Measurements from ENCODE around the gene TGFBR3. TPM values are rescaled to one million over a fixed set of nuclear protein-coding genes. Genes with fewer than 3 reads are reported as not detected.
"Not testable (repeated sequence)": the region's sequence is repeated elsewhere in the genome, so short reads cannot be mapped to it uniquely, and the experiment has no call there.

Gene TGFBR3
- total RNA-seq, 1 experiment from 2014 or later = not detected

DNA sequence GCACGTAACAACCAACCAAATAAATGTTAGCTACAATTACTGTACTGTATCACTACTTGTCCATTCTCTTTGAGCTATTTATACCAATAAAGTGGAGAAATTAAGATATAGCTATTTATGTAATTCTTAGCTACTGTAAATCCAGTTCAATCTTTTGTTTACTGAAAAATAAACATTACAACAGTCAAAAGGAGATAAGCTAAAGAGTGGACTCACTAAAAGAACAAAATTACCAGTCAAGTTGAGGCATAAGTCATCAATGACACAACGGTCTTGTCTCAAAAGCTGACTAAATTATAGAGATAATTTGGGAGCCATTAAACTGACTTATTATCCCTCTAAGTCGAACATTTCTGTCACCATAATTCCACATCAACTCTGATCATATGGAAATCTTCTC, 22.5 kb downstream of the TGFBR3 start:
- Histone ChIP-seq H3K79me2 (ENCODE audit: low read length) (no peaks in the 10 kb centered on the region), H3K27ac (ENCODE audit: low read length) (no peak overlapping the region), H3K4me2 (ENCODE audit: low read depth, low read length, poor library complexity, severe bottlenecking) (no peak overlapping the region), H3K36me3 (ENCODE audit: insufficient read depth, low read length) (no peaks in the 10 kb centered on the region), H3K4me1 (ENCODE audit: low read length) (no peaks in the 10 kb centered on the region), H3K9me3 (ENCODE audit: low read length) (no peaks in the 10 kb centered on the region), H4K20me1 (ENCODE audit: insufficient read depth, low read depth, low read length) (no peaks in the 10 kb centered on the region), H3K9ac (ENCODE audit: low read length) (no peak overlapping the region), H3K9me2 (replicated peaks; ENCODE audit: insufficient read depth, low read length) (no peaks in the 10 kb centered on the region), H2AFZ (ENCODE audit: low read length) (no peak overlapping the region), H3K27me3 (ENCODE audit: low read length) (no peaks in the 10 kb centered on the region), H3K4me3 (ENCODE audit: low read length) (no peak overlapping the region)
- DNase-seq = no peak

DNA sequence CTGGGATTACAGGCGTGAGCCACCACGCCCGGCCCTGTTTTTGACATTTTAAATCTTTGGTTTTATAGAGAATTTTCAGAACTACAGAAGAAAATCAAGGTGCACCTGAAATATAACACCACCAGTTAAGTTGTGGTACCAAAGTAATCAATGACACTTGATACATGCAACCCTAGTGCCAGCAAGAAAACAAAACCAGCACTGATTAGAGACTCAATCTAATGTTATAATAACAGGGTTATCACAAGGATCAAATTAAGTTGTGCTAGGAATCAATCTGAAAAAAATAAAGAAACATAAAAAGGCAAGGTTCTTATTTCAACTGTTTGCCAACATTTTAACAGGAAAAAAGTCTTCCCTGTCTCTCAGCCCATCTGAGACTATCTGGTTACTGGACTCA, 23.8 kb downstream of the TGFBR3 start:
- no peaks in the 10 kb centered on the region for H3K36me3 ChIP-seq (ENCODE audit: insufficient read depth, low read length)
- no peaks in the 10 kb centered on the region for H3K9me2 ChIP-seq (replicated peaks; ENCODE audit: insufficient read depth, low read length)

GRCh38 chr1:91857557-91858239, 28.3 kb downstream of the TGFBR3 start:
- H3K4me2 ChIP-seq (ENCODE audit: low read depth, low read length, poor library complexity, severe bottlenecking) = no peak overlapping the region
- no peak overlapping the region for H3K9ac ChIP-seq (ENCODE audit: low read length)
- no peak overlapping the region for H3K27ac ChIP-seq (ENCODE audit: low read length)
- no peak for DNase-seq
- no peaks in the 10 kb centered on the region for H3K79me2 ChIP-seq (ENCODE audit: low read length)
- no peak overlapping the region for H3K4me3 ChIP-seq (ENCODE audit: low read length)
- H3K4me1 ChIP-seq (ENCODE audit: low read length) = no peaks in the 10 kb centered on the region
- no peaks in the 10 kb centered on the region for H3K27me3 ChIP-seq (ENCODE audit: low read length)
- H3K36me3 ChIP-seq (ENCODE audit: insufficient read depth, low read length) = no peaks in the 10 kb centered on the region
- H2AFZ ChIP-seq (ENCODE audit: low read length) = no peak overlapping the region
- no peaks in the 10 kb centered on the region for H4K20me1 ChIP-seq (ENCODE audit: insufficient read depth, low read depth, low read length)
- H3K9me2 ChIP-seq (replicated peaks; ENCODE audit: insufficient read depth, low read length) = no peaks in the 10 kb centered on the region
- no peaks in the 10 kb centered on the region for H3K9me3 ChIP-seq (ENCODE audit: low read length)

More for the DNA sequence above, 23.8 kb downstream of the TGFBR3 start:
- H2AFZ ChIP-seq (ENCODE audit: low read length) = no peak overlapping the region
- H3K4me2 ChIP-seq (ENCODE audit: low read depth, low read length, poor library complexity, severe bottlenecking) = no peak overlapping the region
- DNase-seq = no peak
- H3K9ac ChIP-seq (ENCODE audit: low read length) = no peak overlapping the region
- H3K4me3 ChIP-seq (ENCODE audit: low read length) = no peak overlapping the region
- H3K79me2 ChIP-seq (ENCODE audit: low read length) = no peaks in the 10 kb centered on the region
- no peaks in the 10 kb centered on the region for H3K27me3 ChIP-seq (ENCODE audit: low read length)
- H3K27ac ChIP-seq (ENCODE audit: low read length) = no peak overlapping the region
- H4K20me1 ChIP-seq (ENCODE audit: insufficient read depth, low read depth, low read length) = no peaks in the 10 kb centered on the region
- no peaks in the 10 kb centered on the region for H3K9me3 ChIP-seq (ENCODE audit: low read length)
- H3K4me1 ChIP-seq (ENCODE audit: low read length) = no peaks in the 10 kb centered on the region

DNA sequence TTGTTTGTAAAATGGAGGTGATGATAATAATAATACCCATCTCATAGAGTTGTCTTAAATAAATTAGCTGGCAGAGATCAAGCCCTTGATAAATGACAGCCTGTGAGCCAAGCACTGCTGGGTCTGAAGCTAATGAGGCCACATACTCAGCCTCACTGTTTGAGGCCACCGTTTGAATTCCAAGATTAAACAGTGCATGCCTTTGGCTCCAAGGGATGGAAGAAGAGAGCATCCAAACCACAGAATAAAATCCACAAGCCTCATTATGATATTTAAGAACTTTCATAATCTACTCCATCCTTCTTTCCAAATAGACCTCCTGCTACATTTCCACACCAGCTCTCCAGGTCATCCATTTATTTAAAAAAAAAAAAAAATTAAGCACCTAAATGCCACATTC, 29.0 kb downstream of the TGFBR3 start:
- no peaks in the 10 kb centered on the region for H3K36me3 ChIP-seq (ENCODE audit: insufficient read depth, low read length)
- no peaks in the 10 kb centered on the region for H3K9me3 ChIP-seq (ENCODE audit: low read length)
- H4K20me1 ChIP-seq (ENCODE audit: insufficient read depth, low read depth, low read length) = no peaks in the 10 kb centered on the region
- no peak overlapping the region for H3K27ac ChIP-seq (ENCODE audit: low read length)
- no peak overlapping the region for H3K4me2 ChIP-seq (ENCODE audit: low read depth, low read length, poor library complexity, severe bottlenecking)
- H3K4me1 ChIP-seq (ENCODE audit: low read length) = no peaks in the 10 kb centered on the region
- no peak overlapping the region for H3K9ac ChIP-seq (ENCODE audit: low read length)
- H3K4me3 ChIP-seq (ENCODE audit: low read length) = no peak overlapping the region
- H3K27me3 ChIP-seq (ENCODE audit: low read length) = no peaks in the 10 kb centered on the region
- no peaks in the 10 kb centered on the region for H3K79me2 ChIP-seq (ENCODE audit: low read length)
- no peak overlapping the region for H2AFZ ChIP-seq (ENCODE audit: low read length)
- no peaks in the 10 kb centered on the region for H3K9me2 ChIP-seq (replicated peaks; ENCODE audit: insufficient read depth, low read length)
- DNase-seq = no peak

GRCh38 chr1:91854852-91855534, 31.0 kb downstream of the TGFBR3 start:
- Histone ChIP-seq H3K79me2 (ENCODE audit: low read length) (no peaks in the 10 kb centered on the region), H3K27me3 (ENCODE audit: low read length) (no peaks in the 10 kb centered on the region)

GRCh38 chr1:91853397-91853796, 32.6 kb downstream of the TGFBR3 start:
- Histone ChIP-seq H3K9me2 (replicated peaks; ENCODE audit: insufficient read depth, low read length) (no peaks in the 10 kb centered on the region), H2AFZ (ENCODE audit: low read length) (no peak overlapping the region)

More at GRCh38 chr1:91854852-91855534, 31.0 kb downstream of the TGFBR3 start:
- Histone ChIP-seq H3K4me2 (ENCODE audit: low read depth, low read length, poor library complexity, severe bottlenecking) (no peak overlapping the region), H3K36me3 (ENCODE audit: insufficient read depth, low read length) (no peaks in the 10 kb centered on the region), H4K20me1 (ENCODE audit: insufficient read depth, low read depth, low read length) (no peaks in the 10 kb centered on the region), H3K4me3 (ENCODE audit: low read length) (no peak overlapping the region), H3K27ac (ENCODE audit: low read length) (no peak overlapping the region), H3K9ac (ENCODE audit: low read length) (no peak overlapping the region), H3K9me3 (ENCODE audit: low read length) (no peaks in the 10 kb centered on the region), H2AFZ (ENCODE audit: low read length) (no peak overlapping the region), H3K9me2 (replicated peaks; ENCODE audit: insufficient read depth, low read length) (no peaks in the 10 kb centered on the region), H3K4me1 (ENCODE audit: low read length) (no peaks in the 10 kb centered on the region)
- DNase-seq = no peak

DNA sequence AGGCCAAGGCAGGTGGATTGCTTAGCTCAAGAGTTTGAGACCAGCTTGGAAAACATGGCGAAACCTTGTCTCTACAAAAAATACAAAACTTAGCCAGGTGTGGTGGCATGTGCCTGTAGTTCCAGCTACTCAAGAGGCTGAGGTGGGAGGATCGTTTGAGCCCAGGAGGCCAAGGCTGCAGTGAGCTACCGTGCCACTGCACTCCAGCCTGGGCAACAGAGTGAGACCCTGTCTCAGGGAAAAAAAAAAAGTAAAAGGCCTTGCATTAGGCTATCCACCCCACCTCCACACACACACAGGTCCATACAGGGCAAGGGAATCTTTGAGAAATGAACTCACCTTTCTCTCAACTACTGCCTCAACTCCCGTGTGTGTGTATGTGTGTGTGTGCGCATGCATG, 33.9 kb downstream of the TGFBR3 start:
- H2AFZ ChIP-seq (ENCODE audit: low read length); DNase-seq; H3K36me3 ChIP-seq (ENCODE audit: insufficient read depth, low read length); H3K79me2 ChIP-seq (ENCODE audit: low read length); H3K9ac ChIP-seq (ENCODE audit: low read length); H3K27ac ChIP-seq (ENCODE audit: low read length); H3K9me2 ChIP-seq (replicated peaks; ENCODE audit: insufficient read depth, low read length); H4K20me1 ChIP-seq (ENCODE audit: insufficient read depth, low read depth, low read length); H3K9me3 ChIP-seq (ENCODE audit: low read length); H3K4me1 ChIP-seq (ENCODE audit: low read length); H3K4me2 ChIP-seq (ENCODE audit: low read depth, low read length, poor library complexity, severe bottlenecking); H3K4me3 ChIP-seq (ENCODE audit: low read length); H3K27me3 ChIP-seq (ENCODE audit: low read length): not testable (repeated sequence)

More at GRCh38 chr1:91853397-91853796, 32.6 kb downstream of the TGFBR3 start:
- no peak overlapping the region for H3K4me2 ChIP-seq (ENCODE audit: low read depth, low read length, poor library complexity, severe bottlenecking)
- no peaks in the 10 kb centered on the region for H4K20me1 ChIP-seq (ENCODE audit: insufficient read depth, low read depth, low read length)
- H3K9me3 ChIP-seq (ENCODE audit: low read length) = no peaks in the 10 kb centered on the region
- DNase-seq = no peak
- H3K36me3 ChIP-seq (ENCODE audit: insufficient read depth, low read length) = no peaks in the 10 kb centered on the region
- H3K9ac ChIP-seq (ENCODE audit: low read length) = no peak overlapping the region
- no peak overlapping the region for H3K27ac ChIP-seq (ENCODE audit: low read length)
- no peaks in the 10 kb centered on the region for H3K4me1 ChIP-seq (ENCODE audit: low read length)
- H3K27me3 ChIP-seq (ENCODE audit: low read length) = no peaks in the 10 kb centered on the region
- no peaks in the 10 kb centered on the region for H3K79me2 ChIP-seq (ENCODE audit: low read length)
- no peak overlapping the region for H3K4me3 ChIP-seq (ENCODE audit: low read length)

- Histone ChIP-seq H4K20me1 (ENCODE audit: insufficient read depth, low read depth, low read length) (no peaks in the 10 kb centered on the region), H3K9ac (ENCODE audit: low read length) (no peak overlapping the region), H3K4me3 (ENCODE audit: low read length) (no peak overlapping the region), H3K27me3 (ENCODE audit: low read length) (no peaks in the 10 kb centered on the region), H2AFZ (ENCODE audit: low read length) (no peak overlapping the region), H3K4me2 (ENCODE audit: low read depth, low read length, poor library complexity, severe bottlenecking) (no peak overlapping the region), H3K9me2 (replicated peaks; ENCODE audit: insufficient read depth, low read length) (no peaks in the 10 kb centered on the region), H3K9me3 (ENCODE audit: low read length) (no peaks in the 10 kb centered on the region), H3K36me3 (ENCODE audit: insufficient read depth, low read length) (no peaks in the 10 kb centered on the region), H3K4me1 (ENCODE audit: low read length) (no peaks in the 10 kb centered on the region), H3K79me2 (ENCODE audit: low read length) (no peaks in the 10 kb centered on the region), H3K27ac (ENCODE audit: low read length) (no peak overlapping the region)
- DNase-seq = no peak
Measured at GRCh38 chr1:91851130-91852010, 34.6 kb downstream of the TGFBR3 start.
